ENCODE results near the gene BAZ2A.

DNA sequence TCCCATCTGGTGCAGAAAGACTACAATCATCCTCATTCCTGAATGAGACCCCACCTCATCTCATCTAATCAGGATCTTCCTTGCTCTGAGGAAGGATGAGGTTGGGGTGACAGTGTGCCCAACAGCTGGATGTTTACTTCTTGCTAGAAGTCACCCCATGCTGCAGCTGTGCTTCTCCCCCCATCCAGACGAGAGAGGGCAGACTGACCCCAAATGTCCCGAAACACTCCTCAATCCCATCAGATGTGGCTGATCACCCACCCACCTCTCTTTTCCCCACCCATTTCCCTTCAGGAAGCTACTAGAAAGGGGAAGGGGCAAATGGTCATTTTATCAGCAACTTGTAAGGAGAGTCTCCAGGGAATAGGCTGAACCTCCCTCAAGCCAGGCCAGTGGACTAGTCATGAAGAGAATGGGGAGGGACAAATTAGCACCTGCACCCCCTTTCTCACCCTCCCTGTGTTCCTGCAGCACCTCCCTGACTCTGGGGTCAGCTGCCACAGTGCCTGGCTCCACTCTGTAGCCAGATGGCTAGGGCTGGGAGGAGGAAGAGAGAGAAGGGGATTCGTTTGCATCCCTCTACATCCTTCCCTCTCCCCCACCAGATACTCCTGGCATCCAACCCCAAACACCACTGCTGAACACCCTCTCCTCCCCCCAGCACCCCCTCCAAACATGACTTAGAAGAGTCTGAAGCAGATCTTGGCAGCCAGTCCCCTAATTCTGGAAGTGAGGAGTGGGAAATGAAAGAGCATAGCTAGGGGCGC is 2.8 kb upstream of the BAZ2A start:
- TF ChIP-seq TOX (CRISPR knock-in tag; IDR thresholded peaks at IDR 0.05; ENCODE audit: borderline replicate concordance) (no peak), ARNTL (CRISPR knock-in tag; IDR thresholded peaks at IDR 0.05; ENCODE audit: borderline replicate concordance, low read depth) (no peak), CSDC2 (CRISPR knock-in tag; IDR thresholded peaks at IDR 0.05) (no peak), ZFP3 (CRISPR knock-in tag; IDR thresholded peaks at IDR 0.05) (no peak), PPARA (CRISPR knock-in tag; IDR thresholded peaks at IDR 0.05; ENCODE audit: borderline replicate concordance) (no peak), TCF4 (CRISPR knock-in tag; IDR thresholded peaks at IDR 0.05; ENCODE audit: borderline replicate concordance) (no peak), ESRRG (CRISPR knock-in tag; IDR thresholded peaks at IDR 0.05) (no peak)
- TF ChIP-seq, protein P1, sequence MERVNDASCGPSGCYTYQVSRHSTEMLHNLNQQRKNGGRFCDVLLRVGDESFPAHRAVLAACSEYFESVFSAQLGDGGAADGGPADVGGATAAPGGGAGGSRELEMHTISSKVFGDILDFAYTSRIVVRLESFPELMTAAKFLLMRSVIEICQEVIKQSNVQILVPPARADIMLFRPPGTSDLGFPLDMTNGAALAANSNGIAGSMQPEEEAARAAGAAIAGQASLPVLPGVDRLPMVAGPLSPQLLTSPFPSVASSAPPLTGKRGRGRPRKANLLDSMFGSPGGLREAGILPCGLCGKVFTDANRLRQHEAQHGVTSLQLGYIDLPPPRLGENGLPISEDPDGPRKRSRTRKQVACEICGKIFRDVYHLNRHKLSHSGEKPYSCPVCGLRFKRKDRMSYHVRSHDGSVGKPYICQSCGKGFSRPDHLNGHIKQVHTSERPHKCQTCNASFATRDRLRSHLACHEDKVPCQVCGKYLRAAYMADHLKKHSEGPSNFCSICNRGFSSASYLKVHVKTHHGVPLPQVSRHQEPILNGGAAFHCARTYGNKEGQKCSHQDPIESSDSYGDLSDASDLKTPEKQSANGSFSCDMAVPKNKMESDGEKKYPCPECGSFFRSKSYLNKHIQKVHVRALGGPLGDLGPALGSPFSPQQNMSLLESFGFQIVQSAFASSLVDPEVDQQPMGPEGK (CRISPR knock-in tag; IDR thresholded peaks at IDR 0.05; ENCODE audit: borderline replicate concordance) = no peak
